ENCODE data around the gene ZFP90.
"Not testable (repeated sequence)": the region's sequence is repeated elsewhere in the genome, so short reads cannot be mapped to it uniquely, and the experiment has no call there.

The ZFP90 gene

GRCh38 chr16:68548947-68549346 lies 9.9 kb downstream of the ZFP90 start:
- Histone ChIP-seq H3K4me1 (ENCODE audit: low read length) (no peaks in the 10 kb centered on the region), H3K9ac (ENCODE audit: low read length) (no peak overlapping the region), H4K20me1 (ENCODE audit: insufficient read depth, low read length) (no peaks in the 10 kb centered on the region), H2AFZ (ENCODE audit: low read depth, low read length) (no peak overlapping the region), H3K9me3 (ENCODE audit: insufficient read depth, low read length) (peaks cover 29% of the 10 kb centered on the region; the same call in 1 of the 2 replicates), H3K36me3 (replicated peaks; ENCODE audit: low read depth, low read length) (peaks cover 73% of the 10 kb centered on the region), H3K79me2 (ENCODE audit: low read length) (no peaks in the 10 kb centered on the region), H3K4me2 (ENCODE audit: low read length) (no peak overlapping the region), H3K4me3 (ENCODE audit: low read length) (no peak overlapping the region), H3K27me3 (ENCODE audit: low read depth, low read length) (no peaks in the 10 kb centered on the region), H3K27ac (ENCODE audit: low read length) (no peak overlapping the region)
- TF ChIP-seq EZH2phosphoT487 (IDR thresholded peaks at IDR 0.05; ENCODE audit: low read depth) = no peak

- no peak for TF ChIP-seq EZH2phosphoT487 (IDR thresholded peaks at IDR 0.05; ENCODE audit: low read depth)
- TF ChIP-seq, protein P1, sequence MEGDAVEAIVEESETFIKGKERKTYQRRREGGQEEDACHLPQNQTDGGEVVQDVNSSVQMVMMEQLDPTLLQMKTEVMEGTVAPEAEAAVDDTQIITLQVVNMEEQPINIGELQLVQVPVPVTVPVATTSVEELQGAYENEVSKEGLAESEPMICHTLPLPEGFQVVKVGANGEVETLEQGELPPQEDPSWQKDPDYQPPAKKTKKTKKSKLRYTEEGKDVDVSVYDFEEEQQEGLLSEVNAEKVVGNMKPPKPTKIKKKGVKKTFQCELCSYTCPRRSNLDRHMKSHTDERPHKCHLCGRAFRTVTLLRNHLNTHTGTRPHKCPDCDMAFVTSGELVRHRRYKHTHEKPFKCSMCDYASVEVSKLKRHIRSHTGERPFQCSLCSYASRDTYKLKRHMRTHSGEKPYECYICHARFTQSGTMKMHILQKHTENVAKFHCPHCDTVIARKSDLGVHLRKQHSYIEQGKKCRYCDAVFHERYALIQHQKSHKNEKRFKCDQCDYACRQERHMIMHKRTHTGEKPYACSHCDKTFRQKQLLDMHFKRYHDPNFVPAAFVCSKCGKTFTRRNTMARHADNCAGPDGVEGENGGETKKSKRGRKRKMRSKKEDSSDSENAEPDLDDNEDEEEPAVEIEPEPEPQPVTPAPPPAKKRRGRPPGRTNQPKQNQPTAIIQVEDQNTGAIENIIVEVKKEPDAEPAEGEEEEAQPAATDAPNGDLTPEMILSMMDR (IDR thresholded peaks at IDR 0.05; ENCODE audit: low read depth, low read length) = no peak
- peaks cover 34% of the 10 kb centered on the region for H3K9me3 ChIP-seq (ENCODE audit: insufficient read depth, low read length)
- no peaks in the 10 kb centered on the region for H3K79me2 ChIP-seq (ENCODE audit: low read length)
- no peak overlapping the region for H3K27ac ChIP-seq (ENCODE audit: low read length)
- no peak overlapping the region for H2AFZ ChIP-seq (ENCODE audit: low read depth, low read length)
- H4K20me1 ChIP-seq (ENCODE audit: insufficient read depth, low read length) = no peaks in the 10 kb centered on the region
- H3K4me2 ChIP-seq (ENCODE audit: low read length) = no peak overlapping the region
- H3K9ac ChIP-seq (ENCODE audit: low read length) = no peak overlapping the region
- no peak overlapping the region for H3K4me3 ChIP-seq (ENCODE audit: low read length)
- peaks cover 74% of the 10 kb centered on the region for H3K36me3 ChIP-seq (replicated peaks; ENCODE audit: low read depth, low read length)
- no peaks in the 10 kb centered on the region for H3K4me1 ChIP-seq (ENCODE audit: low read length)
- no peaks in the 10 kb centered on the region for H3K27me3 ChIP-seq (ENCODE audit: low read depth, low read length)
Measured at GRCh38 chr16:68553186-68553585, 14.1 kb downstream of the ZFP90 start.

DNA sequence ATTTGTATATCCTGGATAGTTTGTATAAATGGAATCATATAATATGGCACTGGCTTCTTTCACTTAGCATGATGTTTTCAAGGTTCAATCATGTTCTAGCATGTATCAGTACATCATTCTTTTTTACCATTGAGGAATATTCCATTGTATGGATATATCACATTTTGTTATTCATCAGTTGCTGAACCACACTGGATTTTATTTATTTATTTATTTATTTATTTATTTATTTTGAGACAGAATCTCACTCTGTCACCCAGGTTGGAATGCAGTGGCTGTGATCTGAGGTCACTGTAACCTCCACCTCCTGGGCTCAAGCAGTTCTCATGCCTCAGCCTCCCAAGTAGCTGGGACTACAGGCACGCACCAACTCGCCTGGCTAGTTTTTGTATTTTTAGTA lies 21.2 kb downstream of the ZFP90 start:
- H3K4me2 ChIP-seq (ENCODE audit: low read length); H3K27ac ChIP-seq (ENCODE audit: low read length); H4K20me1 ChIP-seq (ENCODE audit: insufficient read depth, low read length); H3K79me2 ChIP-seq (ENCODE audit: low read length); H3K27me3 ChIP-seq (ENCODE audit: low read depth, low read length); H2AFZ ChIP-seq (ENCODE audit: low read depth, low read length); H3K9ac ChIP-seq (ENCODE audit: low read length); H3K4me1 ChIP-seq (ENCODE audit: low read length); H3K4me3 ChIP-seq (ENCODE audit: low read length): not testable (repeated sequence)
- Histone ChIP-seq H3K9me3 (ENCODE audit: insufficient read depth, low read length) (peaks cover 64% of the 10 kb centered on the region), H3K36me3 (replicated peaks; ENCODE audit: low read depth, low read length) (peaks cover 85% of the 10 kb centered on the region)

GRCh38 chr16:68563631-68564381 lies 24.7 kb downstream of the ZFP90 start:
- no peaks in the 10 kb centered on the region for H3K79me2 ChIP-seq (ENCODE audit: low read length)
- H3K4me3 ChIP-seq (ENCODE audit: low read length) = no peak overlapping the region; the same call in 1 of the 2 replicates
- H2AFZ ChIP-seq (ENCODE audit: low read depth, low read length) = no peak overlapping the region
- peaks cover 84% of the 10 kb centered on the region for H3K36me3 ChIP-seq (replicated peaks; ENCODE audit: low read depth, low read length)
- peaks cover 82% of the 10 kb centered on the region for H3K9me3 ChIP-seq (ENCODE audit: insufficient read depth, low read length)
- TF ChIP-seq EZH2phosphoT487 (IDR thresholded peaks at IDR 0.05; ENCODE audit: low read depth) = no peak
- TF ChIP-seq, protein P1 (IDR thresholded peaks at IDR 0.05; ENCODE audit: low read depth, low read length) = no peak
- H3K27me3 ChIP-seq (ENCODE audit: low read depth, low read length) = no peaks in the 10 kb centered on the region
- no peak overlapping the region for H3K4me2 ChIP-seq (ENCODE audit: low read length)
- H3K4me1 ChIP-seq (ENCODE audit: low read length) = no peaks in the 10 kb centered on the region
- no peak overlapping the region for H3K27ac ChIP-seq (ENCODE audit: low read length)
- H4K20me1 ChIP-seq (ENCODE audit: insufficient read depth, low read length) = no peaks in the 10 kb centered on the region
- H3K9ac ChIP-seq (ENCODE audit: low read length) = no peak overlapping the region

DNA sequence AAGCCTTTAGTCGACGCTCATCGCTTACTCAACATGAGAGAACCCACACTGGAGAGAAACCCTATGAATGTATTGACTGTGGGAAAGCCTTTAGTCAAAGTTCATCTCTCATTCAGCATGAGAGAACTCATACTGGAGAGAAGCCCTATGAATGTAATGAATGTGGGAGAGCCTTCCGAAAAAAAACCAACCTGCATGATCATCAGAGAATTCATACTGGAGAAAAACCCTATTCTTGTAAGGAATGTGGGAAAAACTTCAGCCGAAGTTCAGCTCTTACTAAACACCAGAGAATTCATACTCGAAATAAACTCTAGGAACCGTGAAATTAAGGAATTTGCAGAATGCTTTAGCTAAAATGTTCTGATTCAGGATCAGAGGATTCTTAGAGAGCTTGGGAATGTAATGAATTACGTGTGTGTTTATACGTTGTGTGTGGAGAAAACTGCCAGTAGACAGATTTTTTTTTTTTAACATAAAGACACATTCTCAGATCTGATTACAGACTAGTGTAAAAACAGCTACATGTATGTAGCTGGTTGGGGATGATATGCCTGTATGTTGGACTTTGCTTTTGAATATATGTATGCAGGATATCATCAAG lies 25.4 kb downstream of the ZFP90 start:
- Histone ChIP-seq H3K36me3 (replicated peaks; ENCODE audit: low read depth, low read length) (peaks cover 79% of the 10 kb centered on the region), H3K27me3 (ENCODE audit: low read depth, low read length) (no peaks in the 10 kb centered on the region), H3K4me2 (ENCODE audit: low read length) (no peak overlapping the region), H4K20me1 (ENCODE audit: insufficient read depth, low read length) (no peaks in the 10 kb centered on the region), H3K79me2 (ENCODE audit: low read length) (no peaks in the 10 kb centered on the region), H3K9me3 (ENCODE audit: insufficient read depth, low read length) (peaks cover 83% of the 10 kb centered on the region), H3K4me3 (ENCODE audit: low read length) (no peak overlapping the region), H3K27ac (ENCODE audit: low read length) (no peak overlapping the region), H3K4me1 (ENCODE audit: low read length) (no peaks in the 10 kb centered on the region), H3K9ac (ENCODE audit: low read length) (no peak overlapping the region), H2AFZ (ENCODE audit: low read depth, low read length) (no peak overlapping the region)
- TF ChIP-seq EZH2phosphoT487 (IDR thresholded peaks at IDR 0.05; ENCODE audit: low read depth) = no peak
- TF ChIP-seq, protein P1 (IDR thresholded peaks at IDR 0.05; ENCODE audit: low read depth, low read length) = no peak
